NCI-H1436 treated with DMSO at 0.1 percent for 48 hours (cell line): ENCODE results near the gene THOC2.
"Not testable (repeated sequence)": the region's sequence is repeated elsewhere in the genome, so short reads cannot be mapped to it uniquely, and the experiment has no call there.

Source experiments
- DNase-seq: peaks from one replicate; lab custom pipeline; 2025; lab: John Stamatoyannopoulos, UW

Gene THOC2

GRCh38 chrX:123735137-123735536 is 2.3 kb upstream of the THOC2 start:
- not testable (repeated sequence) for DNase-seq

- DNase-seq = not testable (repeated sequence)
Measured at GRCh38 chrX:123734079-123734478, 1.2 kb upstream of the THOC2 start.

- DNase-seq = no peak
Measured at GRCh38 chrX:123731987-123732669, 724 bp downstream of the THOC2 start.

GRCh38 chrX:123731258-123731986 is 1.4 kb downstream of the THOC2 start:
- DNase-seq = no peak

- no peak for DNase-seq
Measured at GRCh38 chrX:123728554-123728953, 4.3 kb downstream of the THOC2 start.

- no peak for DNase-seq
Measured at GRCh38 chrX:123728016-123728415, 4.8 kb downstream of the THOC2 start.

- not testable (repeated sequence) for DNase-seq
Measured at GRCh38 chrX:123722193-123722592, 10.7 kb downstream of the THOC2 start.

- no peak for DNase-seq
Measured at GRCh38 chrX:123720486-123720885, 12.4 kb downstream of the THOC2 start.

GRCh38 chrX:123713841-123714240 is 19.0 kb downstream of the THOC2 start:
- no peak for DNase-seq

GRCh38 chrX:123713434-123713833 is 19.4 kb downstream of the THOC2 start:
- no peak for DNase-seq

GRCh38 chrX:123711201-123711600 is 21.7 kb downstream of the THOC2 start:
- not testable (repeated sequence) for DNase-seq

- no peak for DNase-seq
Measured at GRCh38 chrX:123704781-123705180, 28.1 kb downstream of the THOC2 start.

- DNase-seq = no peak
Measured at GRCh38 chrX:123698979-123699520, 33.8 kb downstream of the THOC2 start.

GRCh38 chrX:123696334-123696733 is 36.5 kb downstream of the THOC2 start:
- no peak for DNase-seq

- DNase-seq = no peak
Measured at GRCh38 chrX:123695242-123695641, 37.6 kb downstream of the THOC2 start.

- DNase-seq = no peak
Measured at GRCh38 chrX:123691776-123692175, 41.1 kb downstream of the THOC2 start.

- DNase-seq = no peak
Measured at GRCh38 chrX:123688524-123688923, 44.3 kb downstream of the THOC2 start.

GRCh38 chrX:123685232-123685631 is 47.6 kb downstream of the THOC2 start:
- no peak for DNase-seq

GRCh38 chrX:123682186-123682585 is 50.7 kb downstream of the THOC2 start:
- no peak for DNase-seq

- not testable (repeated sequence) for DNase-seq
Measured at GRCh38 chrX:123679733-123680460, 53.0 kb downstream of the THOC2 start.

- no peak for DNase-seq
Measured at GRCh38 chrX:123675154-123675553, 57.7 kb downstream of the THOC2 start.

- DNase-seq = no peak
Measured at GRCh38 chrX:123673813-123674212, 59.0 kb downstream of the THOC2 start.

GRCh38 chrX:123665197-123665596 is 67.7 kb downstream of the THOC2 start:
- DNase-seq = no peak
